HCT116 (cell line): ENCODE results near the gene PCSK6.

Source experiments
- ATF3 ChIP-seq: IDR thresholded peaks from 2 replicates; pipeline ENCODE4 v1.6.1; 2012
- CTCF ChIP-seq, 3 experiments: fragments of 200-600 bp in 1 of 3; sonication (generic) in 1 of 3; IDR thresholded peaks in 2 of 3; conservative IDR thresholded peaks in 1 of 3; 2 replicates each; pipeline ENCODE4 v1.5.1; 2012 to 2017; ENCODE audit warnings: low read depth in 2 of 3, low read length in 2 of 3, antibody characterized with exemption in 1 of 3, borderline replicate concordance in 1 of 3, control low read depth in 1 of 3, mild to moderate bottlenecking in 1 of 3, mixed read lengths in 1 of 3, mixed run types in 1 of 3, moderate library complexity in 1 of 3; ENCODE audit not compliant: insufficient read depth in 1 of 3
- EZH2 ChIP-seq: fragments of 200-600 bp; sonication (generic); IDR thresholded peaks from 2 replicates; pipeline ENCODE4 v1.6.1; 2017; ENCODE audit warnings: antibody characterized with exemption, mixed run types
- MAX ChIP-seq: IDR thresholded peaks from 2 replicates; pipeline ENCODE4 v1.6.1; 2012
- POLR2A ChIP-seq: IDR thresholded peaks from 2 replicates; pipeline ENCODE4 v1.7.0; 2011; ENCODE audit warnings: borderline replicate concordance; ENCODE audit not compliant: insufficient read depth, insufficient read length; ENCODE audit errors: extremely low read depth
- POLR2AphosphoS5 ChIP-seq: IDR thresholded peaks from 2 replicates; pipeline ENCODE4 v1.6.1; 2011; ENCODE audit warnings: mild to moderate bottlenecking, low read depth, low read length, moderate library complexity
- RAD21 ChIP-seq: IDR thresholded peaks from 2 replicates; pipeline ENCODE4 v1.6.1; 2012; ENCODE audit warnings: low read depth, mild to moderate bottlenecking
- TCF7L2 ChIP-seq: IDR thresholded peaks from 2 replicates; pipeline ENCODE4 v1.7.0; 2011; ENCODE audit warnings: borderline replicate concordance, inconsistent platforms; ENCODE audit not compliant: insufficient read depth, insufficient read length; ENCODE audit errors: extremely low read depth
- ZFX ChIP-seq: fragments of 450-650 bp; IDR thresholded peaks from 2 replicates; pipeline ENCODE4 v1.6.1; 2017
- ZNF274 ChIP-seq: fragments of 200-500 bp; sonication (Bioruptor generic); IDR thresholded peaks from 2 replicates; pipeline ENCODE4 v1.6.1; 2014; ENCODE audit warnings: mild to moderate bottlenecking, low read depth, low read length, inconsistent platforms

GRCh38 chr15:101305820-101306255 is 183.7 kb downstream of the PCSK6 start:
- TF ChIP-seq ATF3 (no peak), POLR2AphosphoS5 (no peak), CTCF (IDR thresholded peaks at IDR 0.05 in 2 of 3, conservative IDR thresholded peaks at IDR 0.05 in 1 of 3; ENCODE audit: borderline replicate concordance in 1 of 3, insufficient read depth in 1 of 3, low read depth in 2 of 3, low read length in 2 of 3) (no peak), RAD21 (no peak), EZH2 (no peak), POLR2A (no peak), MAX (no peak), ZFX (no peak), ZNF274 (no peak), TCF7L2 (no peak)
